Measurements from ENCODE around the gene RRP8.

The RRP8 gene

GRCh38 chr11:6632116-6633073 lies 29.0 kb upstream of the RRP8 start:
- DNase-seq = no peak

GRCh38 chr11:6631361-6631890 lies 28.0 kb upstream of the RRP8 start:
- no peak for DNase-seq

- no peak for DNase-seq
These were observed 27.3 kb upstream of the RRP8 start for GRCh38 chr11:6630632-6631291.

GRCh38 chr11:6629892-6630631 lies 26.6 kb upstream of the RRP8 start:
- DNase-seq = peak; percentile 63

GRCh38 chr11:6629573-6629891 lies 26.1 kb upstream of the RRP8 start:
- no peak for DNase-seq

- no peak for DNase-seq
These were observed 25.1 kb upstream of the RRP8 start for GRCh38 chr11:6628526-6628925.

GRCh38 chr11:6627762-6628241 lies 24.4 kb upstream of the RRP8 start:
- no peak for DNase-seq

GRCh38 chr11:6626971-6627761 lies 23.8 kb upstream of the RRP8 start:
- DNase-seq = no peak

GRCh38 chr11:6625832-6626420 lies 22.5 kb upstream of the RRP8 start:
- no peak for DNase-seq

GRCh38 chr11:6625156-6625831 lies 21.9 kb upstream of the RRP8 start:
- DNase-seq = no peak

- no peak for DNase-seq
These were observed 20.3 kb upstream of the RRP8 start for GRCh38 chr11:6623391-6624363.

- no peak for DNase-seq
These were observed 19.1 kb upstream of the RRP8 start for GRCh38 chr11:6622261-6623171.

GRCh38 chr11:6621711-6622211 lies 18.3 kb upstream of the RRP8 start:
- no peak for DNase-seq

GRCh38 chr11:6620636-6621035 lies 17.2 kb upstream of the RRP8 start:
- DNase-seq = no peak

GRCh38 chr11:6619004-6619745 lies 15.8 kb upstream of the RRP8 start, which contains the start of gene TPP1:
TSS of gene TPP1 (minus strand) at chr11:6619422. CDS start at chr11:6619400, 22 bp downstream.
- DNase-seq = peak; percentile 95

GRCh38 chr11:6618117-6619003 lies 14.9 kb upstream of the RRP8 start:
- DNase-seq = no peak

GRCh38 chr11:6617315-6617781 lies 13.9 kb upstream of the RRP8 start:
- DNase-seq = no peak

All from retina (tissue), 1 donor.